Occipital lobe (tissue), 2 donors: ENCODE data around the gene EFCAB14. TPM values are rescaled to one million over a fixed set of nuclear protein-coding genes. Genes with fewer than 3 reads are reported as not detected.
"Not testable (repeated sequence)": the region's sequence is repeated elsewhere in the genome, so short reads cannot be mapped to it uniquely, and the experiment has no call there.

Experiments
- DNase-seq: peaks from one replicate; lab custom pipeline; 2025; lab: John Stamatoyannopoulos, UW
- total RNA-seq: library from RNA; depleted of rRNA; stranded (reverse); fragments of >200 nt; gene quantifications from one replicate; pipeline ENCODE4 v1.2.3, GENCODE V29; 2014

Gene EFCAB14
- total RNA-seq, 1 donor from 2014 or later, result 13.6 TPM

DNA sequence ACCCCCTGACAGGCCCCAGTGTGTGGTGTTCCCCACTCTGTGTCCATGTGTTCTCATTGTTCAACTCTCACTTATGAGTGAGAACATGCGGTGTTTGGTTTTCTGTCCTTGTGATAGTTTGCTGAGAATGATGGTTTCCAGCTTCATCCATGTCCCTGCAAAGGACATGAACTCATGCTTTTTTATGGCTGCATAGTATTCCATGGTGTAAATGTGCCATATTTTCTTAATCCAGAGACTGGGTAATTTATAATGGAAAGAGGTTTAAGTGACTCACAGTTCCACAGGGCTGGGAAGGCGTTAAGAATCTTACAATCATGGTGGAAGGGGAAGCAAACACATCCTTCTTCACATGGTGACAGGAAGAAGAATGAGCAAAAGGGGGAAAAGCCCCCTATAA is 64.2 kb downstream of the EFCAB14 start:
- not testable (repeated sequence) for DNase-seq

DNA sequence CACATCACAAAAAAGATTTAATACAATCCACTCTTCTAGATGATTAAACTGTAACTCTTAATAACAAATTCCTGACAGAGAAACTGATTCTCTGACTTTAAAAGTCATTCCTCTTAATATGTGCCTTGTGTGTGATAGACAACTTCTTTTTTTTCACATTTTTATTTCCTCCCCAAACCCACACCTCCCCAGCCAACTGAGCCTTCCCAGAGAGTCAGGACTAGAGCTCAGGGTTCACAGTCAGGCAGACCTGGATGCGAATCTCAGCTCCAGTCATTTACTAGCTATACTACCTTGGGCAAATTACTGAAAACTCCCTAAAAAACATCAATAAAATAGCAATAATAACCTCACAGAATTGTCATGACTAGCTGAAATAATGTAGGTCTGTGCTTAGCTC is 64.9 kb downstream of the EFCAB14 start:
- DNase-seq, result no peak

DNA sequence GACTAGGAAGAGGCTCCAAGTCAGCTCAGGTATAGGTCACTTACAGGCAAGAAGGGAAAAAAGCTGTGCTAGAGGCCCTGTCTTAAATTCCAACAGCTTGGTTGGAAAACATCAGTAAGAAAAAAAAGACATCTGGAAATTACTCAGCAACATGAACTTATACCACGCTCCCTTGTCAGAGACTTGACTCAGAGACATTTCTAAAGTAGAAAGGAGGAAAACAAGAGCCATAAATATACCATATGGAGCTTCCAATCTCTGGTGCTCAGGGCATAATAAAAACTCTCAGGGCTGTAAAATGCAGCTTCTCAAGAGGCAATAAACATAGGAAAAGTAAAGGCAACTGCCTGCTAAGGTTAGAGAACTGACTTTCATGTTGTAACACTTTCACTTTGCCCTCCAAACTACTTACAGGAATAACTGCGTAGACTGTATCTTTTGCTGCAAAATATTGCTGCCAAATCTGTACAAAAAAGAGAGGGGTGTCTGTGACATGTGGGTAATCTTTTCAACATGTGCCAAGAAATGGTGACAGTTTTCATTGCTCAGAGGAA is 65.4 kb downstream of the EFCAB14 start:
- no peak for DNase-seq

DNA sequence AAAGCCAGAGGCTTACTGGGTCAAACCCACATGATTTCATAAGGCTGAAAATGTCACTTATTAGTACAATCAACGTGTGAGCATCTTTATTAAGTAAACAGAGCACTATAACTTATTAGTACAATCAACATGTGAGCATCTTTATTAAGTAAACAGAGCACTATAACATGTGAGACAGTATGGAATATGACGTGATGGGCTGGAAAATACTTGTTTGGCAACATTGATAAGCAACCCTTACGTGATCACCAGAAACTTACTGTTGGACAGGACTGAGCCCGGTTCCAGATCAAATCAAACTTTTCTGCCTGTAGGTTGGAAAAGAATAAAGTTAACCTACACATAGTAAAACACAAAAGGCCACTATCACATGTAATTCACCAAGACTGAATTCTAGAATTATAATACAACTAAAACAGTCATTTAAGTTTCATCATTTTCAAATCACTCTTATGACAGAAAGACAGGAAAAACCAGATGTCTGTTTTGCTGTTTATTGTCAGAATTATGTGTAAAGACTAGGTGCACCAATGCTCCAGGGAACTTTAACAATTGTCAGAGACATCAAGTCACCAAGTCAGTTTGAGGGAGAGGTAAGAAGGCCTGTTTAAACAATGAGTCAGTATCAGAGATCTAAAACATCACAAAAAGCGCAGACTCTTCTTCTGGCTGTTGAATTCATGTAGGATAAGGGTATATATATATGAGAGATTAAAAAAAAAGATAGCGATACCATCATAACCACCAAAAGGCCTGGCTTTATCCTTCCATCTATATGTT is 66.4 kb downstream of the EFCAB14 start:
- no peak for DNase-seq

DNA sequence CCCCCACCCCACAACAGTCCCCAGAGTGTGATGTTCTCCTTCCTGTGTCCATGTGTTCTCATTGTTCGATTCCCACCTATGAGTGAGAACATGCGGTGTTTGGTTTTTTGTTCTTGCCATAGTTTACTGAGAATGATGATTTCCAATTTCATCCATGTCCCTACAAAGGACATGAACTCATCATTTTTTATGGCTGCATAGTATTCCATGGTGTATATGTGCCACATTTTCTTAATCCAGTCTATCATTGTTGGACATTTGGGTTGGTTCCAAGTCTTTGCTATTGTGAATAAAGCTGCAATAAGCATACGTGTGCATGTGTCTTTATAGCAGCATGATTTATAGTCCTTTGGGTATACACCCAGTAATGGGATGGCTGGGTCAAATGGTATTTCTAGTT is 67.8 kb downstream of the EFCAB14 start:
- not testable (repeated sequence) for DNase-seq

DNA sequence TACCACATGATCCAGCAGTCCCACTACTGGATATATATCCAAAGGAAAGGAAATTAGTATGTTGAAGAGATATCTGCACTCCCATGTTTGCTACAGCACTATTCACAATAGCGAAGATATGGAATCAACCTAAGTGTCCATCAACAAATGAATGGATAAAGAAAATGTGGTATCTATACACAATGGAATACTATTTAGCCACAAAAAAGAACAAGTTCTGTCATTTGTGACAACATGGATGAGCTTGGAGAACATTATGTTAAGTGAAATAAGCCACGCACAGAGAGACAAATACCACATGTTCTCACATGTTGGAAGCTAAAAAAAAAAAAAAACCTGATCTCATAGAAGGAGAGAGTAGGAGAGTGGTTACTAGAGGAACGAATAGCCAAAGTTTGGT is 68.4 kb downstream of the EFCAB14 start:
- DNase-seq, result no peak

DNA sequence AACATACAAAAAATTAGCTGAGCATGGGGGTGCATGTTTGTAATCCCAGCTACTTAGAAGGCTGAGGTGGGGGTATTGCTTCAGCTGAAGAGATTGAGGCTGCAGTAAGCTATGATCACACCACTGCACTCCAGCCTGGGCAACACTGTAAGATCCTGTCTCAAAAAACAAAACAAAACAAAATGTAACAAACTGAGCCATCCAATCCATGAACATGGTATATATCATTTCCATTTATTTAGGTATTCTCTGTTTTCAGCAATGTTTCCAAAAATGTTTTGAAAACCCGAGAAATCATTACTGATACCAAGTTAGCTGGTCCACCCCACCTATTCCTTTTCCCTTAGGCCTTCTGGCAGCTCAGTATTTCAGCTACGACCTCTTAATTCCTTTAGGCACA is 69.2 kb downstream of the EFCAB14 start:
- no peak for DNase-seq

DNA sequence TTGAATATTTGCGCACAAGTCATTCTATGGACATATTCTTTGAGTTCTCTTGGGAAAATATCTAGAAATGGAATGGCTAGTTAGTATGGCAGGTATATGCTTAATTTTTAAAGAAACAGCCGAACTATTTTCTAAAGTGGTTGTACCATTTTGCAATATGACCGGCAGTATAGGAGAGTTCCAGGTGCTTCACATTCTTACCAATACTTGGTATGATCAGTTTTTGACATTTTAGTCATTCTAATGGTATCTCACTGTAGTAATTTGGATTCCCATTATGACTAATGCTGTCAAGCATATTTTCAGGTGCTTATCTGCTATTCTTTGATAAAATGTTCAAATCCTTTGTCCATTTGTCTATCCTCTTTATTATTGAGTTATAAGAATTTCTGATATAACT is 71.3 kb downstream of the EFCAB14 start:
- no peak for DNase-seq

DNA sequence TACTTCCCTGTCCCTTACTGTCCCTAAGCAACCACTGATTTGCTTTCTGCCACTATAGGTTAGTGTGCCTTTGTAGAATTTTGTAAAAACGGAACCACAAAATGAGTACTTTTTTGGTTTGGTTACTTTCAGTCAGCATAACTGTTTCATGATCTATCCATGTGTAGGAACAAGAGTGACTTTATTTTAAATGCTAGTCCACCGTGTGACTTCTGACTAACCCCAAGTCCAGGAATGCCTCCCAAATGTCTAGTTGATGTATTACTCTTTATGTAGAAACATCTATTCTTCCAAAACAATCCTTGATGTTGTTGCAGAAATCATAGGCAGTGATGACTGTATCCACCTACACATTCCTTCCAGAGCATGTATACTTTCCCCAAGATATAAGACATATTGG is 72.1 kb downstream of the EFCAB14 start:
- DNase-seq, result no peak

DNA sequence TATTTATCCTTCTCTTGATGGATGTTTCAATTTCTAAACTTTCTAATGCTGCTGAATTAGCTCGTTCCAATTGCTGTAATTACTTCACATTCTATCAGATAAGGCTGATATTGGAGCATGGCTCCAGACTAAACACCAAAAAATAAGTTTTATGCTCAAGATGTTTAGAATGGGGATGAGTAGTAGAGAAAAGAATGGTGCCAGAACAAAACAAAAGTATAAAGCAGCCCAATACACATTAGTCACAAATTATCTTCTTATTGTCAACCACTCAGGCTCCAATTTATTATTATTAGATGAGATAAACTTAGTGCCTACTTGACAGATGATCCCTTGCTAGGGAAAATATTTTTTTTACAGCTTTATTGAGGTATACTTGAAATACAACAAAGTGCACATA is 72.6 kb downstream of the EFCAB14 start:
- DNase-seq, result no peak

DNA sequence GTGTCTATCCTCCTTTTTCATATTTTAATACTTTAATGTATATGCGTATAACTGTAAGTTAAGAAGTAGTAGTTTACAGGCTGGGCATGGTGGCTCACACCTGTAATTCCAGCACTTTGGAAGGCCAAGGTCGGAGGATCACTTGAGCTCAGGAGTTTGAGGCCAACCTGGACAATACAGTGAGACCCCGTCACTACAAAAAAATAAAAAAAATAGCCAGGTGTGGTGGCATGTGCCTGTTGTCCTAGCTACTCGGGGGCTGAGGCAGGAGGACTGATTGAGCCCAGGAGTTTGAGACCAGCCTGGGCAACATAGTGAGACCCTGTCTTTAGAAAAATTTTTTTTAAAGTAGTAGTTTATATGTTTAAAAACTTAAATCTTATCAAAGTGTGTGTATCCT is 73.1 kb downstream of the EFCAB14 start:
- DNase-seq, result no peak

DNA sequence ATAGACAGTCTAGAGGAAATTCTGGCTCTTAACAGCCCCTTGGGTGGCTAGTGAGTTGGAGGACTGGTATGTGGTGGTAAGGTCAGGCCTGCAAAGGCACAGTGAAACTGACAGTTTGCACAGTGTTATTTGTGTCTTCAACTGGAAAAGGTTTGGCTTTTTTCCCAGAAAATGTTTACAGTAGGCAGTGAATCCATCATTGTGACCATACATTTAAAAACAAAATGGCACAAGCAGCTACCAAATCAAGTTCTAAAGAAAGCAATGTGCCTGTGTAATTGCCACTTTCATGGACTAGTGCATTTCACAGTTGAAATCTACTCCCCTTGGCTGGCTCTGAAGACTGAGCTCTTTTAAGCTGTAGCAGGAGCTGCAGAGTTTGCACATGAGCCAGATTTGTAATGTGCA is 75.5 kb downstream of the EFCAB14 start:
- no peak for DNase-seq

DNA sequence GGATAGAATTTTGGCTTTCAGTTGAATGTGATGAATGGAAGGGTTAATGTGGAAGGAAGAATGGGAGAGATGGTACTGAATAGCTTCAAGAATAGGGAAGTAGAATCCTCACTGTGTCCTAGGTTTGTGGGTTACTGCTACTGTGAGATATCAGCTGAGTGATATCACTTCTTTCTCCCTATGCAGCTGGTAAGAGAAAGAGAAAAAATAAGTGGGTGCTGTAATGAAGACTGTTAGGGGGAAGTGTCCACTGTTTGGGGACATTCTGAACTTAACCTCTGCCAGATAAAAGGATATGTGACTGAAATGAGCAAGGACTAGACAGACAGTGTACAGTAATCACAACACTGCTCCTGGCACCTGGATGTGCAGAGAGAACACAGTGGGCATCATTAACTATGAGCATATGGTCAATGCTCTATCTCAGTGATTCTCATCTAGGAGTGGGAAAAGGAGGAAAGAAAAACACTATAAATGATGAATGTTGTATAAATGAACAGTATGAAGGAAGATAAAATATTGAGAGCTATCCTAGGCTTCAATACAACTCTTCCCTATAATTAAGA is 76.7 kb downstream of the EFCAB14 start:
- no peak for DNase-seq

DNA sequence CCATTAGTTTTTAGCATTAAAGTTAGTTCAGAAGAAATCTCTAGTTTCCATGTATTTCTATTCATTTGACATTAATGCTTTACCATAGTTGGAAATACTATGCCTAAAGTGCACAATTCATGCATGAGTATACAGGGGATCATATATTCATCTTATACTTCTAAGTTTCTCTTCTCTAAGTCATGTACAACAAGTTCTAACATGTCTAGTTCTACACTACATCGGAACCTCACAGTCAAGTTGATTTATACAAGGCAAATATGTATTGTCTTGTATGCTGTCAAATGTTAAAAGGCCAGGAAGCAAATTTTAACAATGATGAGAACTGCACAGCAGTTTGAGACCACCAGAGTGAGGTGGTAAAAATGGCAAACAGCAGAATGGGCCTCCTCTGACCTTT is 79.4 kb downstream of the EFCAB14 start:
- DNase-seq, result no peak

DNA sequence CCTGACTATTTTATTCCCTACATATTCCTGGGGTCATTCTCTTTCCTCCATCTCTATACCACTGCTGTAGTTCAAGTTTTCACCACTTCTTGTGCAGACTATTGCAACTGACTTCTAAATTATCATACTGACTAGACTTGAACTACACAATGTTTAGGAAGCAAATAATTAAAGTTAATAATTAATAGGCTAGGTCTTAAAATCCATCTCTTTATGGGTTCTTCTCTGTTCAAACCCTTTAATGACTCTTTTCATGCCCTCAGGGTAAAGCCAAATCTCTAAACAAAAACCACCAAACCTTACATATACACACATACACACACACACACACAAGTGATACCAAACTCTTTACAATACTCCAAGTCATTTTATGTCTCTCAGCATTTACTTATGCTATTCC is 80.0 kb downstream of the EFCAB14 start:
- DNase-seq, result no peak

DNA sequence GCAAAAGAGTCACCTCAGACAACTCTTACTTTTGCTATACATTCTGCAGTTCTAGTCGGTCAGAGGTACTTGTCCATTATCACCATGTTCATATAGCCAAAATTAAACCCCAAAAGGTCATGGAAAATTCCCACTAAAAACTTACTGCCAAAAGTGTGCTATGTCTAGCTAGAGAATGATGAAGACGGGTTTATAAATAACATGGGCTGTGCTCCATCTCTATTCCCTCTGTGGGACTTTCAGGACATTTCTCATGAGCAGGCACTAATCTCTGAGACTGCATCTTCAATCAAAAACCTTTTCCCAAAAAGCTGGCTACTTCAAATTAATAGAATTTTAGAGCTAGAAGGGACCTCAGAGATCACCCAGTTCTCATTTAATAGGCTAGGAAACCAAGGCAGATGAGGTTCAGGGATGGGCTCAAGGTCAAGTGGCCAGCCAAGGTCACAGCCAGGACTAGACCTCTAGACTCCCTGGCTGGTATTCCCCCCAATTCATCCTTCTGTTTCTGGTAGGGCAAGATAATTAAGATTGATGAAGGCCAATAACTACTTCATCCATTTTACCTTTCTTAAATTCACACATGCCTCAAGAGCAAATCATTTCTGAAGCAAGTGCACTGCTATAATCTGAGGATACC is 81.3 kb downstream of the EFCAB14 start:
- no peak for DNase-seq

DNA sequence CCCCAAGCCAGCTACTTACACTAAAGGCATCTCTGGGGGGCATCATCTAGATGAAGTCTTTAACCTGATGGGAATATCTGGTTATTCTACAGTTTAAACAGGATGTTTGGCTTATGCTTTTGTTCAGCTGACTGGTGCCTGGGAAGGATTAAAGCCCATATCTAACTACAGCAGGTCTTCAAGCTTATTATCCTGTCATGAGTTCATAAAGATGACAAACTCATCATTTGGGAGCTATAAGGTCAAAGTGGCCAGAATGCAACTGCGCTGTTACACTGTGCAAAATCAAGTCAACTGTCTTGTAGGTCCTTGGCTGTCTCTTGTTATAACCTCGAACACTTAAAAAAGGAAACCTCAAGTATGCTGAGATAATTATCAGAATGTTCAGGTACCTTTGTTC is 83.7 kb downstream of the EFCAB14 start:
- no peak for DNase-seq

DNA sequence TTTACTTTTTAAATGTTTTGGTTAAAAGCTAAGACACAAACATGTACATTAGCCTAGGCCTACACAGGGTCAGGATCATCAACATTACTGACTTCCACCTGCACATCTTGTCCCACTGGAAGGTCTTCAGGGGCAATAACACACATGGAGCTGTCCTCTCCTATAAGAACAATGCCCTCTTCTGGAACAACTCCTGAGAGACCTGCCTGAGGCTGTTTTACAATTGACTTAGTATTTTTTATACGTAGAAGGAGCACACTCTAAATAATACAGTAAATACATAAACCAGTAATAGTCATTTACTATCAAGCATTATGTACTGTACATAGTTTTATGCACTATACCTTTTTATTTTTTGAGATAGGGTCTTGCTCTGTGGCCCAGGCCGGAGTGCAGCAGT is 88.2 kb downstream of the EFCAB14 start:
- no peak for DNase-seq
